ES-I3 (cell line): ENCODE measurements around the gene TRAPPC12.
"Not testable (repeated sequence)": the region's sequence is repeated elsewhere in the genome, so short reads cannot be mapped to it uniquely, and the experiment has no call there.

Source experiments
- H3K36me3 ChIP-seq: 2 replicates; pipeline ENCODE4 v1.6.1; 2013; ENCODE audit warnings: mild to moderate bottlenecking, low read length, control low read depth, moderate library complexity; ENCODE audit not compliant: insufficient read depth
- H3K4me1 ChIP-seq: 2 replicates; pipeline ENCODE4 v1.6.1; 2013; ENCODE audit warnings: mild to moderate bottlenecking, control low read depth, low read length; ENCODE audit not compliant: insufficient read depth
- H3K9ac ChIP-seq: 2 replicates; pipeline ENCODE4 v1.6.1; 2013; ENCODE audit warnings: low read depth, mild to moderate bottlenecking, low read length, moderate library complexity
- H3K9me3 ChIP-seq: 2 replicates; pipeline ENCODE4 v1.6.1; 2013; ENCODE audit warnings: mild to moderate bottlenecking, low read length, moderate library complexity; ENCODE audit not compliant: control insufficient read depth, insufficient read depth

The TRAPPC12 gene

DNA sequence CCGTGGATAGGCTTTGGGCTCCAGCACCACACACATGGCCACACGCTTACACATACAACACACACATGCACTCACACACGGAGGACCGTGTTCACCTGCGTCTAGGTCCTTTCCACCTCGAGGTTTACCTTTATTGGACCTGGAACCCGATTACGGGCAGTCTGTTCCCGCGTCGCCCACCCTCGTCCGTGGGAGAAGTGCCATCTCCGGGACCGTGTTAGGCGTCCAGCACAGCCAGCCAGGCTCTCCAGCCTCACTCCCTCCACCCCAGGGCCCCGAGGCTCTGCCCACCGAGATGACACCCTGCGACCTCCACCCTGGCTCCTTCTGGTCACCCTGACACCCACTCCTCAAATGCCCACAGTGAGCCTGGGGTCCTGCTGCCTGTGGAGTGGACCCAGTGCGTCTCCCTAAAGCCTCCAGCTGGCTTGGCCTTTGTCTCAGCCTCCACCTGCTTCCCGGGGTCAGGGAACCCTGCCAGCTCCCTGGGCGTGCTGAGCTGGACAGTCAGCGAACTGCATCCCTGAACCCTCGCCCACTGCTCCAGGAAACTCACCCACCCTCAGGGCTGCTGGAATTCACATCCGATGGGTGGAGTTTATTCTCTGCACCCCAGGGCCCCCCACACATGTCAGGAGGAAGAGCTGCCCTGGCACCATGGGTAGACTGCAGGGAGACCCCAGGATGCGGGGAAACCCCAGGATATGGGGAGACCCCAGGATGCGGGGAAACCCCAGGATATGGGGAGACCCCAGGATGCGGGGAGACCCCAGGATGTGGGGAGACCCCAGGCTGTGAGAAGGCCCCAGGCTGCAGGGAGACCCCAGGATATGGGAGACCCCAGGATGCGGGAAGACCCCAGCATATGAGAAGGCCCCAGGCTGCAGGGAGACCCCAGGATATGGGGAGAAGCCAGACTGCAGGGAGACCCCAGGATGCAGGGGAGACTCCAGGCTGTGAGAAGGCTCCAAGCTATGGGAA is 106.8 kb downstream of the TRAPPC12 start:
- Histone ChIP-seq H3K4me1 (no peaks in the 10 kb centered on the region; the same call in 1 of the 2 replicates), H3K36me3 (no peaks in the 10 kb centered on the region), H3K9ac (no peak overlapping the region), H3K9me3 (no peaks in the 10 kb centered on the region)

- H3K9ac ChIP-seq: no peak overlapping the region
- no peaks in the 10 kb centered on the region for H3K36me3 ChIP-seq
- no peaks in the 10 kb centered on the region; the same call in 1 of the 2 replicates for H3K4me1 ChIP-seq
- no peaks in the 10 kb centered on the region for H3K9me3 ChIP-seq
Measured at GRCh38 chr2:3487028-3487425, 107.5 kb downstream of the TRAPPC12 start.

- no peaks in the 10 kb centered on the region for H3K36me3 ChIP-seq
- H3K9me3 ChIP-seq: no peaks in the 10 kb centered on the region
- no peaks in the 10 kb centered on the region; the same call in 1 of the 2 replicates for H3K4me1 ChIP-seq
- no peak overlapping the region for H3K9ac ChIP-seq
Measured at GRCh38 chr2:3487432-3487831, 107.9 kb downstream of the TRAPPC12 start.

- Histone ChIP-seq H3K9ac (no peak overlapping the region), H3K9me3 (no peaks in the 10 kb centered on the region), H3K4me1 (no peaks in the 10 kb centered on the region; the same call in 1 of the 2 replicates), H3K36me3 (no peaks in the 10 kb centered on the region)
Measured at GRCh38 chr2:3488061-3488531, 108.6 kb downstream of the TRAPPC12 start.

DNA sequence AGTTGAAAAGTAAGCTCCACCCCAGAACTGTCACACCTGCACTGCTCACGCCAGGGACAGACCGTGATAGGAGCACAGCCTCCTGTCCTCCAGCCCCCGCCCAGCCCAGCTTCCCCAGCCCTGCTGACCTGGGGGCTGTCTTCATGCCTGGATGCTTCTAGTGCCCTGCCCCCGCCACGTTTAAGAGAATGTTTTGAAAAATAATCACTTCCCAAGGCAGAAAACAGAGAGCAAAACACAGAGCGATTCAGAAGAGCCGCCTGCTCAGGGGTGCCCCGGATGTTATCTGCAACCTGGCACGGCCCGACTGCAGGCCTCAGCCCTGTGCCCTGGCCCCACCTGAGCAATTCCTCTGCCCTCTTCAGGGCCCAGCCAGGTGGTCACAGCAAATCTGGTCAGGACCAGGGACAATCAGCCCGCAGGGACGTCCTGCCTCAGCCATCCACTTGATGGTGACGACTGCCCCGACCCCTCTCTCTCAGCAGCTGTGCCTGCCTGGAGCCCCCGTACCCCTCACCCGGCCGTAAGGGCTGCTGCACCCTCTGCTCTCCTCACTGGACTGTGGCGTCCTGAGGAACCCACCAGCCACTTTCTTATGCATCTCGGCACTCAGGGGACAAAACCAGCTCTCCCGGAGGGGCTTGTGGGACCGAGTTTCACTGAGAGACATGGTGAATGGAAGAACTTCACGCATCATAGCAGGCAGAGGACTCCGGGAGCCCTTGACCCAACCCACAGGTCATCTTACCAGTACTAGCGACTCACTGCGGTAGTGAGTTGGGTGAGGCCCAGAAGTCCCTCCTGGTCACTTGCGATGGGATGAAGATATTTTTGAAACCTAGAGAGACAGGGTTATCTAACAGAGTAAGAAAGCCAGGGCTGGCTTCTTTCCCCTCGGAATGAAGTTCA is 109.6 kb downstream of the TRAPPC12 start:
- H3K9ac ChIP-seq: no peak overlapping the region
- H3K4me1 ChIP-seq: peaks cover 7% of the 10 kb centered on the region; the same call in 1 of the 2 replicates
- no peaks in the 10 kb centered on the region for H3K36me3 ChIP-seq
- H3K9me3 ChIP-seq: no peaks in the 10 kb centered on the region

DNA sequence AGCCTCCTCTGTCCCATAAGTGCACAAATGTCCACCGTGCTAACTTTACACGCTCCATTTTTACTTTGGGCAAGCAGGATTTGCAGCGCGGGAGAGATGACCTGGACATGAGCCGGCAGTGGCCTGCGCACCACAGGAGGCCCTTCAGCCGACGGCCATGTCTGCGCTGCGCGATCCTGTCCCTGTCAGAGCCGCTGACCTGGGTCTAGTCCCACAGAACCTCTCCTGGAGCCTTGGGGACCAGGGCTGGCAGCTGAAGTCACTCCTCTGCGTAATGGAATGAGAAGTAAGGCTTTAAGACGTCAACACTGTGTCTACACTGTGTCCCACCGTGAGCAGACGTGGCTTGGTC is 110.2 kb downstream of the TRAPPC12 start:
- H3K36me3 ChIP-seq: no peaks in the 10 kb centered on the region
- no peaks in the 10 kb centered on the region for H3K9me3 ChIP-seq
- no peak overlapping the region for H3K9ac ChIP-seq
- H3K4me1 ChIP-seq: peaks cover 7% of the 10 kb centered on the region; the same call in 1 of the 2 replicates

- H3K4me1 ChIP-seq: peaks cover 7% of the 10 kb centered on the region; the same call in 1 of the 2 replicates
Measured at GRCh38 chr2:3490191-3491170, 111.0 kb downstream of the TRAPPC12 start.

DNA sequence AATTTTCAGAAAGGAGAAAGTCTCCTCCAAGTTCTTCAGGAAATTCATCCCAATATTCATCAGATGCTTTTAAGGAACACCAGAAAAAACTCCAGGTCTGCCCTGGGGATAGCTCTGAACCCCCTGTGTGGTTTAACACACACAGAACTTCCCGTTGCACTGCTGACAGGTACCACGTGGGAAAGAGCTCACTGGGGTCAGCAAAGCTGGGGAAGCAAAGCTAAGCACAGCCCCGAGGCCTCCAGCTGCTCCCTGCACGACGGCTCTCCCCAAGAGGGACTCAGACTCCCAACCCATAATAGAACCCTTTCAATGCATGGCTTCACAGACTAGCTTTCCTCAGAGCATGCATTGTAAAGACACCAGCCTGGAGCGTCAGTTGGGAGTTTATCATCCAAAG is 111.8 kb downstream of the TRAPPC12 start:
- no peak overlapping the region for H3K9ac ChIP-seq
- H3K4me1 ChIP-seq: peaks cover 7% of the 10 kb centered on the region; the same call in 1 of the 2 replicates
- no peaks in the 10 kb centered on the region for H3K9me3 ChIP-seq
- H3K36me3 ChIP-seq: peaks cover 3% of the 10 kb centered on the region; the same call in 1 of the 2 replicates

More at GRCh38 chr2:3490191-3491170, 111.0 kb downstream of the TRAPPC12 start:
- Histone ChIP-seq H3K9ac (no peak overlapping the region), H3K36me3 (no peaks in the 10 kb centered on the region), H3K9me3 (no peaks in the 10 kb centered on the region)

DNA sequence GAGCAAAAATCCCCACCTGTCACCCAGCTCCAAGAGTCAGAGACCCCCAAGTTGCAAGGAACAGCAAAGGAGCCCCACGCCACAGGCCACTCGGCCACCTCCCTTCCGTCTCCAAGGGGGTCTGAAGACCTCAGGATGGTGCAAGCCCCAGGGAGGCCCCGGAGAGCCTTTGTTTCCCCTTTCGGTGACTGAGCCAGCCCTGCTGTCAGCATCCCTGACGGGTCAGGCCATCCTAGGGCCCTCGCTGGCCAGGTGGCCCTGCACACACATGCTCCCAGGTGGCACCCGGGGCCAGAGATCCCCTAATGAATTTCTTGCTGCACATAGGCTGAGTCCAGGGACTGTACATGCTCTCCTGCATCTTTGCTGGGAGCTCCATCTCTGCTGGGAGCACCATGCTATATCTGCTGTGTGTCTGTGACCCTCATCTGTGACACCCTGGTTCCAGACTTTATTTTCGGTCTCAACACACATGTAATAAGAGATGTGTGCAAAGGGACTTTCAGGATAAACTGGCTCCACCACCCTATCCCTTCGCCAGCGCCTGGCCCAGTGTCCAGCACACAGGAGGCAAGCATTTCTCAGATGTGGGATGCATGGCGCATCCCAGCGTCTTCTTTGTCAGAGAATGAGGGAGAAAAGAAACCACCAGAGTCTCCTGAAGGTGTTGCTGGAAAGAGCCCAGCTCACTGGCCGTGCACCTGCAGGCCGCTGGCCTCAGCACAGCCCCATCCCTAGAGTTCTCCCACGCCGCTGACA is 112.4 kb downstream of the TRAPPC12 start:
- Histone ChIP-seq H3K9ac (no peak overlapping the region), H3K36me3 (peaks cover 3% of the 10 kb centered on the region; the same call in 1 of the 2 replicates), H3K9me3 (no peaks in the 10 kb centered on the region), H3K4me1 (peaks cover 7% of the 10 kb centered on the region; the same call in 1 of the 2 replicates)

DNA sequence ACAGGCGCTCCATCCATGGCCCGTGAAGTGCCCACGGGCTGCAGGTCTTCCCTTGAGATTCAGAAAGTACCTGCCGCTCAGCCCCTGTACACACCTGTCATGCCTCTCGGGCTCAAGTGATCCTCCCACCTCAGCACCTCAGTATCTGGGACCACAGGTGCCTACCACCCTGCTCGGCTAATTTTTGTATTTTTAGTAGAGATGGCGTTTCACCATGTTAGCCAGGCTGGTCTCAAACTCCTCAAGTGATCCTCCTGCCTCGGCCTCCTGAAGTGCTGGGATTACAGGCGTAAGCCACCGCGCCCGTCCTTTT is 112.9 kb downstream of the TRAPPC12 start:
- not testable (repeated sequence) for H3K9me3 ChIP-seq, H3K36me3 ChIP-seq

DNA sequence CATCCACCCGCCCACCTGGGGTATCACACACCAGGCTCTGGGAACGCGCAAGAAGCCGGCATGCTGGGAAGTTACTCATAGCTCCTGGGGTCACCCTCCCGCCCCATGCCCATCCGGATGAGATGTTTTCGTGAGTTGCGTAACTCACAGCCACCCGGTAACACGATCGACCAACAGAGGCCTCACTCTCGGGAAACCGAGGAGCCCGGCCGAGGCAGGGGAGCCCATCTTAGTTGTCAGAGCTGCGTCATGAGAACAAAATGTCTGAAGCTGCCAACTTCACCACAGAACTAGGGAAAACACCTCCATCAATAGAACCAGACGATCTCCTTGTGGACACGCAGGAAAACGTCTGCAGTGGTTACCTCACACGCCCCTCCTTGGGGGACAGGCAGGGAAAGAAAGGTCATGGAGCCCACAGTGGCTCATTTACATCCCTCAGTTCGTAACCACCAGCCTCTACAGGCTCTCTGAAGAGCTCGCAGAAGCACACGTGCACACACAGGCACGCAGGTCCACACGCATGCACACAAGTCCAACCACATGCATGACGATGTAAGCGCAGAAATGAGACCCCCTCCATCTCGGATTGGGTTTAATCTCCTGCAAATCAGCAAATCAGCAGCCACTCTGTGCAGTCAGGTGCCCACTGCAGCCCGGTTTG is 113.6 kb downstream of the TRAPPC12 start:
- Histone ChIP-seq H3K36me3 (peaks cover 3% of the 10 kb centered on the region; the same call in 1 of the 2 replicates), H3K4me1 (peaks cover 7% of the 10 kb centered on the region; the same call in 1 of the 2 replicates), H3K9ac (no peak overlapping the region), H3K9me3 (no peaks in the 10 kb centered on the region)

More for the DNA sequence above, 112.9 kb downstream of the TRAPPC12 start:
- H3K4me1 ChIP-seq, H3K9ac ChIP-seq: not testable (repeated sequence)

DNA sequence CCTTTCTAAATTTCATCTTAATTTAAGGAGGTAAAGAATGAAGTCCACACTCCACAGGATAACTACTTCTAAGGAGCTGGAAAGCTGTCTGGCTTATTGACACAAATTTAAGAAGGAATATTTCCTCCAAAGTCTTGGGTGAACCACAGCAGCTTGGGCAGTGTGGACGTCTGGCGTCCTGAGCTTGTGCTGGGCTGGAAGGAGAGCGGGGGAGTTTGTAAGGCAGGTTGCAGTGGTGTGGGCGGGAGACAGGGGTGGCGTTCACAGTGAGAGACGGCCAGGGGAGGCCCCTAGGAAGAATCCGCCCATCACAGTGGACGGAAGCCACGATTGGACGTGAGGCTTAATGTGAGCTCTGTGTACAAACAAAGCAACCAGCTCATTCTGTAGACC is 114.1 kb downstream of the TRAPPC12 start:
- H3K36me3 ChIP-seq: peaks cover 3% of the 10 kb centered on the region; the same call in 1 of the 2 replicates
- no peaks in the 10 kb centered on the region for H3K9me3 ChIP-seq
- H3K4me1 ChIP-seq: peaks cover 7% of the 10 kb centered on the region; the same call in 1 of the 2 replicates
- no peak overlapping the region for H3K9ac ChIP-seq
